GM19455 (cell line): ENCODE measurements around the gene TRPV4.

Experiments
- ATAC-seq: cut with Tn5 transposase; IDR thresholded peaks from one replicate; pipeline ENCODE4 v1.9.1; 2021; ENCODE audit not compliant: unreplicated experiment

Gene TRPV4

GRCh38 chr12:109829667-109830066 is 3.5 kb downstream of the TRPV4 start:
- ATAC-seq, result no peak

GRCh38 chr12:109828754-109829511 is 4.3 kb downstream of the TRPV4 start:
- no peak for ATAC-seq

DNA sequence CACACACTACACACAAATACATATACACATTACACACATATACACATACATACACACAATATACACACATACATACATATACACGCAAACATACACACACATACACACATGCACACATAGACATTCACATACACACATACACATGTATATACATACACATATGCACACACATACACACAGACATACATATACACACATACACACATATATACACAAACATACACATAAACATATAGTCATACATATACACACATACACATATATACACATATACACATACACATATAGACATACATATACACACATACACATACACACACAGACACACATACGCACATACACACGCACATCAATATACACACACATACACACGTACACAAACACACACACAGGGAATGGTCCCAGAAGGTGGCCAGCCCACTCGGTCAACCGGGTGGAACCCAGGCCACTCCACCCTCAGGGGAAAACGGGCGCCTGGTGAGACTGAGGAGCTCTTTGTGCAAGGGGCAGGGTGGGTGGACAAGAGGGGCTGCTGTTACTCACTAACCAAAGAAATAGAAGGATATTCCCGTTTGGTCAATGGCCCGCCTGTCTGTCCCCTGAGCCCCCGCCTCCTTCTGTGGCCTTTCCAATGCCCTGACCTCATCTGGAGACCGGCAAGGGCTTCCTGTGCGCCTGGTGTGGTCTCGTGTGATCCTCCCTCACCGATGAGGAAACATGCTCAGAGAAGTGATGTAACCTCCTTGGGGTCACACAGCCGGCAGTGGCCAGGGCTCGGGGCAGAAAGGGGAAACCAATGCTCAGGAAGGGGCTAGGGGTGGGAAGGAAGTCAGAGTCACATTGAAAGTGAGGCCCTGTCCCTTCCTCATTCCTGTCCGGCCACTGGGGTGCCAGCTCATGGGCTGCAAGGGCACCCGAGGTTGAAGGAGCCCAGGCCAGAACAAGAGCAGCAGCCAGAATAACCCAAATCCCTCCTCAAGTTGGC is 5.3 kb downstream of the TRPV4 start:
- no peak for ATAC-seq

- ATAC-seq, result no peak
Measured at GRCh38 chr12:109827080-109827479, 6.1 kb downstream of the TRPV4 start.

GRCh38 chr12:109824731-109825130 is 8.5 kb downstream of the TRPV4 start:
- no peak for ATAC-seq

GRCh38 chr12:109822951-109823411 is 10.2 kb downstream of the TRPV4 start:
- no peak for ATAC-seq

GRCh38 chr12:109822416-109822815 is 10.8 kb downstream of the TRPV4 start:
- no peak for ATAC-seq

DNA sequence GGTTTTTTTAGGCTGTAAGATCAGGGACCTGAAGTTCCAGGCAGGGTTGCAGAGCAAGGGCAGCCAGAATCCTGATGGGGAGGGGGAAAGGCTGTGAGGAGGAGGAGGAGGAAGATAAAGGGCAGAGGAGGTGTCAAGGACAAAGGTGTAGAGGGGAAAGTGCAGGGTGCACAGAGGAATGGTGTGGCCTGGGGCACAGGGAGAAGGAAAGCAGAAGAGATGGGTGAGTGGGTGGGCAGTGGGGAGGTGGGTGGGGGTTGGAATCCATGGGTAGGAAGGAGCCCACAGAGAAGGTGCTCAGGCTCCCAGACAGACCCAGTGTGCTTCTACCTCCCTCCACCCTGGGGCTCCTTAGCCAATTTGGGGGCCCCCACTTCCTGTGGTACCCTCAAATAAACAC is 11.2 kb downstream of the TRPV4 start:
- ATAC-seq, result no peak

- no peak for ATAC-seq
Measured at GRCh38 chr12:109820816-109821381, 12.3 kb downstream of the TRPV4 start.

DNA sequence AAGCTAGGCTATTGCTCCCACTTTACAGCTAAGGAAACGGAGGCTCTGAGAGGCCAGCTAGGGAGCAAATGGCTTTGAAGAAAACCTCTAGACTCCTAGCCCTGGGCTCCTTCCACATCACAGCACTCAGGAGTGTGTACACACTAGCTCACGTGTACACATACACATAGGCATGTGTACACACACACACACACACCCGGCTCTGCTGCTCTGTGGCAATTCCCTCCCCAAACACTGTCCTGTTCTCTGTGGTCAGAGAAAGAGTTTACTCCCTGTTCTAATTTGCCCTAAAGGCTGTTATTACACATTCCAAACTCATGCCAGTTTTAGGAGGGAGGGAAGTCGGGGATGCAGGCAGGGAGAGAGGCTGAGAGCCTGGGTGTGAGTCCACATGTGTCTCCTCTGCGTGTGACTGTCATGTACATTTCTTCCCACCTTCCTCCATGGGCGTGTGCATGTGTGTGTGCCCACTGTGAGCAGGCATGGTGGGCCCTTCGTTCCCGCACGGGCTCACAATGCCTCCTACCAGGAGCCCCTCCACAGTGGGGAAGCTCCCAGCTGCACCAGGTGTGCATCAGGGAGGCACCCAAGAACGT is 14.2 kb downstream of the TRPV4 start:
- no peak for ATAC-seq

DNA sequence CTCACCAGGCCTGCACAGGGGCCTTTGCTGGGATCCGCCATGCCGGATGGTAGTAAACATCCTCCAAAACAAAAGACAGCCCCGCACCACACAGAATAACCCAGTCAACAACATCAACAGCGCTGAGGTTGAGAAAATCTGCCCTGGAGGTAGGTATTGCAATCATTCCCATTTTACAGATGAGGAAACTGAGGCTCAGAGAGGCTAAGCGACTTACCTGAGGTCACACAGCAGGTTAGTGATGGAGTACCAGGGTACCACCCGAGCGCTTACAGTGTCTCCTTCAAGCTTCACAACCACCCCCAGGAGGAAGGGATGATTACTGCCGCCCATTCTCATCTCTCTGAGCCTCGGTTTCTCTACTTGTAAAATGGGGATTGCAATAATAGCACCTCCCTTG is 14.9 kb downstream of the TRPV4 start:
- ATAC-seq, result no peak

DNA sequence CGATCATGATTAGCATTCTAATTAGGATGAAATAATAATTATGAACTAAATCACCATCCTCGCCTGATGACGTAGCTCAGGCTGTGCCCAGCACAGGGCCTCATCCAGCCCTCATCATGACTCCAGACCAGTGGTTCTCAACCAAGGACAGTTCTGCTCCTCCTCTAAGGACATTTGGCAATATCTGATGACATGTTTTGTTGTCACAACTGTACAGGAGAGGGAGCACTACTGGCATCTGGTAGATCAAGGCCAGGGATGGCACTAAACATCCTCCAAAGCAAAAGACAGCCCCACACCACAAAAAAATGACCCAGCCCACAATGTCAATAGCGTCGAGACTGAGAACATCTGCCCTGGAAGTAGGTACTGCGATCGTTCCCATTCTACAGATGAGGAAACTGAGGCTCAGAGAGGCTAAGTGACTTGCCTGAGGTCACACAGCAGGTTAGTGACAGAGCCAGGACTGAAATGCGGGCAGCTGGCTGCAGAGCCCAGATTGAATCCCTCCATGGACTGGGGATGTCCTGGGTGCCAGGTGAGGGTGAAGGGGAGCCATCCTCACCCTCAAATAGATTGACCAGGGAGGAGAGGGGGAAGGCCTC is 15.5 kb downstream of the TRPV4 start:
- ATAC-seq, result no peak

GRCh38 chr12:109816870-109817269 is 16.3 kb downstream of the TRPV4 start:
- no peak for ATAC-seq

DNA sequence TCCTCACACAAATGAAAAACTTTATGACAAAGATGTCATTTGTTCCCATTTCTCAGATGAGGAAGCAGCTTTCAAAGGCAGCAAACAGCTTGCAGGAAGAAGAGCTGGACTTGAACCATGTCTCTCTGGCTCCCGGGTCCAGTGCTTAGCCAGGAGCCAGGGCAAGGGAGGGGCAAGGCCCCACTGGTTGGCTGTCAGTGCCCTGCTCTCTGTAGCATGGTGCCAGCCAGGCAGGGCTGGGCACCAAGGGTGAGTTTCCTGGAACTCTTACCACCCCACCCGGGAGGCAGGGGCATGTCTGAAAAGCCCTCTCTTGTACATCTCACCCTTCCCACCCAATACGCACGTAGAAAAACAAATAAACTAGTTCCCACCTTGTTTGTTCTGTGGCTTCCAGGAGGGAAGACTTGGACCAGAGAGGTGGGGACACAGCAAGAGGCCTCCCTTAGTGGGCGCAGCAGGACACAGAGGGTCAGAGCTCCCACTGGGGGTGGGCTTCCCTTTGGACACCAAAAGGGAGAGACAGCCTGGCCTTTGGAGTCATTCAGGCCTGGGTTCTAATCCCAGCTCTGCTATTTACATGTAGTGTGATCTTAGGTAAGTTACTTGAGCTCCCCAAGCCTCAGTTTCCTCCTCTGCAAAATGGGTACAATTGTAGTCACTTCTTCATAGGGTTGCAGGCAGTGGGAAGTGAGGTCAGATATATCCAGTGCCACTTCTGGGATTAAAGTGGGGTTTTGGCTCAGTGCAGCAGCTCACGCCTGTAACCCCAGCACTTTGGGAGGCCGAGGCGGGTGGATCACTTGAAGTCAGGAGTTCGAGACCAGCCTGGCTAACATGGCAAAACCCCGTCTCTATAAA is 17.2 kb downstream of the TRPV4 start:
- ATAC-seq, result no peak

GRCh38 chr12:109815225-109815624 is 18.0 kb downstream of the TRPV4 start:
- ATAC-seq, result no peak

DNA sequence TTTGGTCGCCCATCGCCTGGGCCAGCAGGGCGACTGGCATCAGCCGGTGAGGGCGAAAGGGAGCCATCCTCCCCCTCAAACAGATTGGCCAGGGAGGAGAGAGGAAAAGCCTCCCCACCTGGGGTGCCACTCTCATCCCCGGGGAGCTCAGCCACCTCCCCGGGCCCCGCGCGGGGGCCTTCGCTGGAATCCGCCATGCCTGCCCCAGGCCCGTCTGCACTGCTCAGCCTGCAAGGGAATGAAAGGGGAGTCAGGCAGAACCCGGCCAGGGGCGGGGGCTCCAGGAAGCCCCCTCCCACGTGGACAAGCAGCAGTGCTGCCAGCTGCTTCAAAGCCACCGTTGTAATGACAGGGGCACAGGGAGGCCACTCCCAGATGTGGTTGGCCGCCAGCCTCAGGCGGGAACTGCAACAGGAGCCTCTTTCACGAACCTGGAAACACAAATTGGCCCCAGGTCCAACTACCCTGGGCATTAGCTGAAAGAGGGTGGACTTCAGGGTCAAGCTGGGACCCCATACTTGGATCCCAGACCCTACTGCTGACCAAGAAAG is 18.5 kb downstream of the TRPV4 start:
- ATAC-seq, result no peak

DNA sequence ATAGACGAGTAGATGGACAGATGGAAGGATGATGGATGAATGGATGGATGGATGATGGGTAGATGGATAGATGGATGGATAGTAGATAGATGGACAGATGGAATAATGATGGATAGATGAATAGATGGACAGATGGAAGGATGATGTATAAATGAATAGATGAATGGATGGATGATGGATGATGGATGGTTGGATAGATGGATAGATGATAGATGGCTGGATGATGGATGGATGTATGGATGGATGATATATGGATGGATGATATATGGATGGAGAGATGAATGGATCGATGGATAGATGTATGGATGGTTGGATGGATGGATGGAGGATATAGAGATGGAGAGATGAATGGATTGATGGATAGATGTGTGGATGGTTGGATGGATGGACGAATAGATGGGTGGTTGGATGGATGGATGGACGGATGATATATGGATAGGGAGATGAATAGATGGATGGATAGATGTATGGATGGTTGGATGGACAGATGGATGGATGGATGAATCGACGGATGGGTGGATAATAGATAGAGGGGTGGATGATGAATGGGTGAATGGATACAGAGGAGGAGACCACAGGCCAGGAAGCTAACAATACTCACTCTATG is 19.3 kb downstream of the TRPV4 start:
- no peak for ATAC-seq

- ATAC-seq, result no peak
Measured at GRCh38 chr12:109811624-109811995, 21.6 kb downstream of the TRPV4 start.

DNA sequence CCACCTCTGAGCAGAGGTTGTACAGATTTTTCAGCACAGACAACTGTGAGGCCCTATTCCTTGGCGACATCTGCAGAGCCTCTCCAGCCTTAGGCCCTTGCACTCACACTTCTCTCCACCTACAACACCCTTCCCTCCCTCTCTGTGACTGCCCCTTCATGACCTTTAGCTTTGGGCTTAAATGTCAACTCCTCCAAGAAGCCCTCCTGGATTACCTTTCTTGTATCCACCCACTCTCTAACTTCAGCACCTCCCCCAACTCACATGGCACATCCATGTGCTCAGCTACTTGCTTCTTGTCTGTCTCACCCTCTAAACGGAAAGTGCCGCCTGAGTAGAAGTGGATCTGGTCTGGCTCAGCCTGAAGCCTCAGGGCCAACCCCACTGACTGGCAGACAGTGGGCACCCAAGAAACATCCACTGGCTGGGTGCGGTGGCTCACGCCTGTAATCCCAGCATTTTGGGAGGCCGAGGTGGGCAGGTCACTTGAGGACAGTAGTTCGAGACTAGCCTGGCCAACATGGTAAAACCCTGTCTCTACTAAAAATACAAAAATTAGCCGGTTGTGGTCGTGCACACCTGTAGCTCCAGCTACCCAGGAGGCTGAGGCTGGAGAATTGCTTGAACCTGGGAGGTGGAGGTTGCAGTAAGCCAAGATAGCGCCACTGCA is 22.1 kb downstream of the TRPV4 start:
- ATAC-seq, result no peak
